Measurements from ENCODE around the gene PSME3IP1.
"Not testable (repeated sequence)": the region's sequence is repeated elsewhere in the genome, so short reads cannot be mapped to it uniquely, and the experiment has no call there.

Gene PSME3IP1

GRCh38 chr16:57123216-57123973, 62.4 kb downstream of the PSME3IP1 start:
- no peak for DNase-seq

GRCh38 chr16:57118461-57119084, 67.3 kb downstream of the PSME3IP1 start:
- DNase-seq = no peak

GRCh38 chr16:57115514-57116182, 70.2 kb downstream of the PSME3IP1 start:
- peak; percentile 82 for DNase-seq

- DNase-seq = peak; percentile 49
These were observed 70.7 kb downstream of the PSME3IP1 start for GRCh38 chr16:57115168-57115513.

GRCh38 chr16:57113664-57114063, 72.2 kb downstream of the PSME3IP1 start:
- DNase-seq = no peak

- DNase-seq = no peak
These were observed 72.8 kb downstream of the PSME3IP1 start for GRCh38 chr16:57113042-57113453.

- DNase-seq = no peak
These were observed 73.3 kb downstream of the PSME3IP1 start for GRCh38 chr16:57112403-57113041.

- no peak for DNase-seq
These were observed 74.4 kb downstream of the PSME3IP1 start for GRCh38 chr16:57111420-57111819.

GRCh38 chr16:57110937-57111336, 74.9 kb downstream of the PSME3IP1 start:
- DNase-seq = no peak

- not testable (repeated sequence) for DNase-seq
These were observed 76.4 kb downstream of the PSME3IP1 start for GRCh38 chr16:57109259-57110105.

- DNase-seq = no peak
These were observed 77.4 kb downstream of the PSME3IP1 start for GRCh38 chr16:57108432-57108831.

- no peak for DNase-seq
These were observed 78.4 kb downstream of the PSME3IP1 start for GRCh38 chr16:57107321-57107922.

GRCh38 chr16:57106767-57107166, 79.1 kb downstream of the PSME3IP1 start:
- no peak for DNase-seq

- DNase-seq = no peak
These were observed 80.7 kb downstream of the PSME3IP1 start for GRCh38 chr16:57105184-57105583.

GRCh38 chr16:57104706-57105105, 81.1 kb downstream of the PSME3IP1 start:
- DNase-seq = no peak

- DNase-seq = no peak
These were observed 82.7 kb downstream of the PSME3IP1 start for GRCh38 chr16:57102888-57103851.
